Omental fat pad (tissue), 4 donors: ENCODE measurements around the gene LINC00237. TPM values are rescaled to one million over a fixed set of nuclear protein-coding genes. Genes with fewer than 3 reads are reported as not detected.

ENCODE experiments used
- ATAC-seq: fragments of 150-250 bp; one replicate; pipeline ENCODE4 v1.9.1; 2016; ENCODE audit warnings: mild to moderate bottlenecking, moderate library complexity; ENCODE audit not compliant: low FRiP score
- DNase-seq: peaks from one replicate; pipeline ENCODE4 v3.0.0-alpha.2; 2019; ENCODE audit warnings: low spot score
- total RNA-seq, 4 donors: library from RNA; depleted of rRNA; stranded (reverse); fragments of >200 nt; gene quantifications; one replicate each; pipeline ENCODE4 v1.1.0, GENCODE V29; 2016
- TF ChIP-seq, protein P1 (sequence below), 3 donors: fragments of 450-650 bp; IDR thresholded peaks; one replicate each; pipeline ENCODE4 v1.5.1; 2016 to 2017; ENCODE audit warnings: antibody characterized with exemption in 3 of 3, mild to moderate bottlenecking in 3 of 3, moderate library complexity in 2 of 3

The LINC00237 gene
- total RNA-seq, 4 donors from 2014 or later = not detected

DNA sequence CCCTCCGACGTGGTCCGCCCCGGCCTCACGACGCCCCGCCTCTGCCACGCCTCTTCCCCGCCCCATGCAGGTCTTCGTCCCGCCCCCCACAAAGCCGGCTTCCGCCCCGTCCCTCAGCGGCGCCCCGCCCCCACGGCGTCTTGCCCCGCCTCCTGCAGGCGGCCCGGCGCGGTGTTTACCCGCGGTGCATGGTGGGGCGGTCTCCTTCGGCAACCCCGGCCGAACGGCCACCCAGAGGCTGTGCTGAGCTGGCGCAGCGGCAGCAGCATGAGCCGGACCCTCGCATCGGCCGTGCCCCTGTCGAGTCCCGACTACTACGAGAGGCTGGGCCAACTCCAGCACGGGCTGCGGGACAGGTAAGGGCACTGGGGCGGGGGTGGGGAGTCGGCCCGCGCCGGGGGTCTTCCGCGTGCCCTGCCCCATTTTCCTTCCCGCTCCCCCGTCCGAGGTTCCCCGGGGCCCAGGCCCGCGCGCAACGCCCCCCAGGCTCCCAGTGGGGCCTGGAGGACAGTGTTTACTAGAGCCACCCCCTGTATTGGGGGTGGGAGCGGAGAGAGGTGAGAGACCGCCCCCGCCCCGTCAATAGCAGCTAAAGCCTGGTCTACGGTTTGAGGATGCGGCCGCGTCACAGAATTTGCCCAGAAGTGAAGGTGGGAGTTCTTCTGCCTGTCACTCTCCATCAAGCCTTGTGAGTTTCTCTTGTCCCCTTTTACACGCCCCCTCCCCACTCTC lies 19.9 kb upstream of the LINC00237 start, which contains the start of gene KIZ:
Gene KIZ (plus strand): TSS at position 234 of the 732 bp plus-strand sequence. CDS start 34 bp downstream, at position 268.
- DNase-seq (peak; percentile 92), ATAC-seq (peak; percentile 99)
- TF ChIP-seq, protein P1, sequence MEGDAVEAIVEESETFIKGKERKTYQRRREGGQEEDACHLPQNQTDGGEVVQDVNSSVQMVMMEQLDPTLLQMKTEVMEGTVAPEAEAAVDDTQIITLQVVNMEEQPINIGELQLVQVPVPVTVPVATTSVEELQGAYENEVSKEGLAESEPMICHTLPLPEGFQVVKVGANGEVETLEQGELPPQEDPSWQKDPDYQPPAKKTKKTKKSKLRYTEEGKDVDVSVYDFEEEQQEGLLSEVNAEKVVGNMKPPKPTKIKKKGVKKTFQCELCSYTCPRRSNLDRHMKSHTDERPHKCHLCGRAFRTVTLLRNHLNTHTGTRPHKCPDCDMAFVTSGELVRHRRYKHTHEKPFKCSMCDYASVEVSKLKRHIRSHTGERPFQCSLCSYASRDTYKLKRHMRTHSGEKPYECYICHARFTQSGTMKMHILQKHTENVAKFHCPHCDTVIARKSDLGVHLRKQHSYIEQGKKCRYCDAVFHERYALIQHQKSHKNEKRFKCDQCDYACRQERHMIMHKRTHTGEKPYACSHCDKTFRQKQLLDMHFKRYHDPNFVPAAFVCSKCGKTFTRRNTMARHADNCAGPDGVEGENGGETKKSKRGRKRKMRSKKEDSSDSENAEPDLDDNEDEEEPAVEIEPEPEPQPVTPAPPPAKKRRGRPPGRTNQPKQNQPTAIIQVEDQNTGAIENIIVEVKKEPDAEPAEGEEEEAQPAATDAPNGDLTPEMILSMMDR (IDR thresholded peaks at IDR 0.05) = peak in 1 of 3 donors; percentile 2

DNA sequence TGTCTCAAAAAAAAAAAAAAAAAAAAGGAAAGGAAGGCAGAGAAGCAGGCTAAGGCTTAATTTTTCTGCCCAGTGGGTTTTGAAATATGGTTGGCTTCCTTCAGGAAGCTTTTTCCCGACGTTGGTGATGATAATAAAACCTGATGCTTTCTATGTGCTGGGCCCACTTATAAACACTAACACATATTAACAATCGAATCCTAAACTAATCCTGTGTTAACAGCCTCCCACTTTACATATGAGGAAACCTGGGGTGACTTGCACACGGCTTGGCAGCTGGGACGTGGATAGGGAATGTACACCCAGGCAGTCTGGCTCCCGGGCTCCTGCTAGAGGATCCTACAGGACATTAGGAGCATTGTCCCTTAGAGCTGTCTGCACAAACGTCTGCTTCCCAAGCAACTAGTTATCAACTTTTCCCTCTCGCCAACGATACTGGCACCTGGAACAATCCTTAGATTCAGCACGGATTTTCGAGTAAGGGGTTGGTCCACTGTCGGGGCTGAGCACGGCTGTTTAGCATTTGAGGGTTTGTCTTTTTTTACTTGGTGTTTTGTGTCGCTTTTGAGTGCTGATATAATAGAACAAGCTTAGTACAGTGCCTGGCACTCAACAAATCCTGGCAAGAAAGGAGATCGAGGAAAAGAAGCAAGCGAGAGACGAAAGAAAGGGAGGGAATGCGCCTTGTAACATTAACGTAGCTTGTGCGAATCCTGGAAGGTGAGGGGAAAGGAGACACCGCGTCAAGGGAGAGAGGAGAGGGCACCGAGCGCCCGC lies 19.1 kb upstream of the LINC00237 start:
- ATAC-seq (peak; percentile 55), DNase-seq (no peak)
- TF ChIP-seq, protein P1 (IDR thresholded peaks at IDR 0.05) = no peak

DNA sequence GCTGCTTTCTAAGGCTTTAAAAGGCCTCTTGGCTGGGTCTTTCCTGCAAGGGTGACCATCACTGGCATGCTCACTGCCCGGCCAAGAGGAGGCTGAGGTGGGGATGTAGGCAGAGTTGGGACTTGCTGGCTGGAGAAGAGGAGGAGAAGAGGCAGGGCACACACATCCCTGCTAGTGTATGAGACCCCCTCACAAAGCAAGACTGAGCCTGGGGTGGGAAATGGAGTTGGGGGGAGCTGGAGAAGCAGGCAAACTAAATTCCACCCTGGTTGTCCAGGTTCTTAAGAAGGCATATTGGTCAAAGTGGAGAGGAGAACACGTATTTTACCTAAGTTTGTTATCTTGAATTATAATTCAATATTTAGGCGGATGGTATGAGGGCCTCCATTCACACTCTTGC lies 18.0 kb upstream of the LINC00237 start:
- DNase-seq = no peak
- TF ChIP-seq, protein P1 (IDR thresholded peaks at IDR 0.05) = no peak
- ATAC-seq = no peak

DNA sequence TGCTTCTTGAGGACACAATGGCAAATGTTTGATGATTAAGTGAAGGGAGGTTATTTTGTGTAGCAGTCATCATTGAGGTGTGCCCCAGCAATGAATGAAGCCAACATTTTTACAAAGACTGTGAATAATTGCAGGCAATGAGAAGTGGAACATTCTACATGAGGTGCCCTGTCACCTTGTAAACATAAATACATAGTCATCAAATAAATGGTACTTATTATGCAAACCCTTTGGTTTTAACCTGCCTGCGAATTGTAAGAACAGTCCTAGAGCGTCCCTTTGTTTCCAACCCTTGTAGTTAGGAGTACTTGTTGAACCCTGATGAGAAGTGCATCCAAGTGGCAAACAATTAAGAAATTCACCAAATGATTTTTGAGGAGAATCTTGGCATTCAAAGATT lies 12.6 kb upstream of the LINC00237 start:
- ATAC-seq = no peak
- TF ChIP-seq, protein P1 (IDR thresholded peaks at IDR 0.05) = no peak
- DNase-seq = no peak

DNA sequence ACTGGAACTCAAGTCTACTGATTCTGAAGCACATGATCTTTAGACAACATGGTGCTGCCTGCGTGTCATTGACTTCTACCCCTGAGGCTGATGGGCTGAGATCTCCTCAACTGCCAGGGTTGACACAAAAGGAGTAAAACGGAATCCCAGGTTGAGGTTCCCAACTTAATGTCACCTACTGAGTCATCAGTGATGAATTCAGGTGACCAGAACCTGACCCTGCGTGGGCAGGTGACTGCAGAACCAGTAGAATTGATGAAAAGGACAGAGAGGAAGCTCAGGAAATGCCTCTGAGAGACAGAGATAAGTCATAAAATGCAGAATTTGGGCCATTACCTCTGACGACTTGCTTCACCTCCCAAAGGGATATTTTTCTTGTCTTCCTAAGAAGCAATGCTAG lies 12.0 kb upstream of the LINC00237 start:
- ATAC-seq = no peak
- no peak for DNase-seq
- TF ChIP-seq, protein P1 (IDR thresholded peaks at IDR 0.05) = no peak

DNA sequence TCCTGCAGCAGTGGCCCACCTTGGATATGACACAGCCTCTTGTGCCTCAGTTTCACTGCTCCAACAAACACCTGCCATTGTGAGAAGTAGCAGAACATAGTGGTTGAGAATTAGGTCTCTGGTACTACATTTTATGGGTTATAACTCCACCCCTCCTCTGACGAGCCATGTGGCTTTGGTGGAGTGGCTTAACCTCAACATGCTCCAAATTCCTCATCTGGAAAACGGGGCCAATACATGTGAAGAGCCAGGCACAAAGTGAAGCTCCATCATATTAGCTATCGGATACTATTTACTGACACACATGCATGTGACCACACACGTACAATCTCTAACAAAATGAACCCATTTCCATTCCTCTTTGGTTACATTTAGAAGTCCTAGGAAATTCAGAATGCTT lies 11.4 kb upstream of the LINC00237 start:
- DNase-seq = no peak
- TF ChIP-seq, protein P1 (IDR thresholded peaks at IDR 0.05) = no peak
- ATAC-seq = no peak
